ENCODE measurements around the gene NRBF2.

The NRBF2 gene

GRCh38 chr10:63157845-63158624 lies 24.9 kb downstream of the NRBF2 start:
- H3K27ac ChIP-seq = peak overlapping the region; percentile 45

GRCh38 chr10:63161592-63161991 lies 28.5 kb downstream of the NRBF2 start:
- TF ChIP-seq CTCF (IDR thresholded peaks at IDR 0.05) = no peak
- Histone ChIP-seq H3K9me3 (no peaks in the 10 kb centered on the region), H3K27ac (no peak overlapping the region), H3K4me3 (ENCODE audit: low read depth in 1 of 2, low read length in 1 of 2) (no peak overlapping the region), H3K4me1 (ENCODE audit: control insufficient read depth in 1 of 2, insufficient read depth in 1 of 2, low read depth in 1 of 2, low read length in 1 of 2) (peaks cover 17 to 18% of the 10 kb centered on the region in 2 experiments), H3K27me3 (no peaks in the 10 kb centered on the region), H3K36me3 (peaks cover 47% of the 10 kb centered on the region)

More at GRCh38 chr10:63157845-63158624, 24.9 kb downstream of the NRBF2 start:
- H3K9me3 ChIP-seq = no peaks in the 10 kb centered on the region
- TF ChIP-seq CTCF (IDR thresholded peaks at IDR 0.05) = peak; percentile 67
- no peaks in the 10 kb centered on the region for H3K27me3 ChIP-seq
- no peak overlapping the region for H3K4me3 ChIP-seq (ENCODE audit: low read depth in 1 of 2, low read length in 1 of 2)
- H3K4me1 ChIP-seq (ENCODE audit: control insufficient read depth in 1 of 2, insufficient read depth in 1 of 2, low read depth in 1 of 2, low read length in 1 of 2) = peaks cover 26% of the 10 kb centered on the region in 2 experiments
- H3K36me3 ChIP-seq = peaks cover 42% of the 10 kb centered on the region

- peaks cover 67% of the 10 kb centered on the region for H3K36me3 ChIP-seq
- no peaks in the 10 kb centered on the region for H3K9me3 ChIP-seq
- H3K27ac ChIP-seq = peak overlapping the region; percentile 46
- no peak for TF ChIP-seq CTCF (IDR thresholded peaks at IDR 0.05)
- no peaks in the 10 kb centered on the region for H3K27me3 ChIP-seq
- H3K4me1 ChIP-seq (ENCODE audit: control insufficient read depth in 1 of 2, insufficient read depth in 1 of 2, low read depth in 1 of 2, low read length in 1 of 2) = peaks cover 10 to 12% of the 10 kb centered on the region in 2 experiments
- H3K4me3 ChIP-seq (ENCODE audit: low read depth in 1 of 2, low read length in 1 of 2) = no peak overlapping the region
Observed at GRCh38 chr10:63164166-63164623, 31.1 kb downstream of the NRBF2 start.

GRCh38 chr10:63165249-63165648 lies 32.1 kb downstream of the NRBF2 start:
- no peaks in the 10 kb centered on the region for H3K27me3 ChIP-seq
- H3K27ac ChIP-seq = no peak overlapping the region
- H3K4me3 ChIP-seq (ENCODE audit: low read depth in 1 of 2, low read length in 1 of 2) = no peak overlapping the region
- H3K36me3 ChIP-seq = peaks cover 77% of the 10 kb centered on the region
- H3K4me1 ChIP-seq (ENCODE audit: control insufficient read depth in 1 of 2, insufficient read depth in 1 of 2, low read depth in 1 of 2, low read length in 1 of 2) = peaks cover 10 to 12% of the 10 kb centered on the region in 2 experiments
- no peak for TF ChIP-seq CTCF (IDR thresholded peaks at IDR 0.05)
- no peaks in the 10 kb centered on the region for H3K9me3 ChIP-seq

GRCh38 chr10:63166742-63167258 lies 33.7 kb downstream of the NRBF2 start:
- no peaks in the 10 kb centered on the region for H3K27me3 ChIP-seq
- peak; percentile 66 for TF ChIP-seq CTCF (IDR thresholded peaks at IDR 0.05)
- peaks cover 10 to 12% of the 10 kb centered on the region in 2 experiments for H3K4me1 ChIP-seq (ENCODE audit: control insufficient read depth in 1 of 2, insufficient read depth in 1 of 2, low read depth in 1 of 2, low read length in 1 of 2)
- no peak overlapping the region for H3K27ac ChIP-seq
- peaks cover 93% of the 10 kb centered on the region for H3K36me3 ChIP-seq
- no peak overlapping the region for H3K4me3 ChIP-seq (ENCODE audit: low read depth in 1 of 2, low read length in 1 of 2)
- H3K9me3 ChIP-seq = no peaks in the 10 kb centered on the region
